Airway epithelial cell (primary cell): ENCODE results near the gene ZNF831. TPM values are rescaled to one million over a fixed set of nuclear protein-coding genes. Genes with fewer than 3 reads are reported as not detected.

Experiments used
- total RNA-seq: library from RNA; depleted of rRNA; stranded (reverse); fragments of >200 nt; gene quantifications from 2 replicates; pipeline ENCODE4 v1.2.3, GENCODE V29; 2015

ZNF831 gene
- total RNA-seq, result not detected in 2 replicates

GRCh38 chr20:59163631-59164530, at the start of gene ZNF831:
TSS of gene ZNF831 (plus strand) at chr20:59163821. CDS start at chr20:59191020, 27,199 bp downstream.

DNA sequence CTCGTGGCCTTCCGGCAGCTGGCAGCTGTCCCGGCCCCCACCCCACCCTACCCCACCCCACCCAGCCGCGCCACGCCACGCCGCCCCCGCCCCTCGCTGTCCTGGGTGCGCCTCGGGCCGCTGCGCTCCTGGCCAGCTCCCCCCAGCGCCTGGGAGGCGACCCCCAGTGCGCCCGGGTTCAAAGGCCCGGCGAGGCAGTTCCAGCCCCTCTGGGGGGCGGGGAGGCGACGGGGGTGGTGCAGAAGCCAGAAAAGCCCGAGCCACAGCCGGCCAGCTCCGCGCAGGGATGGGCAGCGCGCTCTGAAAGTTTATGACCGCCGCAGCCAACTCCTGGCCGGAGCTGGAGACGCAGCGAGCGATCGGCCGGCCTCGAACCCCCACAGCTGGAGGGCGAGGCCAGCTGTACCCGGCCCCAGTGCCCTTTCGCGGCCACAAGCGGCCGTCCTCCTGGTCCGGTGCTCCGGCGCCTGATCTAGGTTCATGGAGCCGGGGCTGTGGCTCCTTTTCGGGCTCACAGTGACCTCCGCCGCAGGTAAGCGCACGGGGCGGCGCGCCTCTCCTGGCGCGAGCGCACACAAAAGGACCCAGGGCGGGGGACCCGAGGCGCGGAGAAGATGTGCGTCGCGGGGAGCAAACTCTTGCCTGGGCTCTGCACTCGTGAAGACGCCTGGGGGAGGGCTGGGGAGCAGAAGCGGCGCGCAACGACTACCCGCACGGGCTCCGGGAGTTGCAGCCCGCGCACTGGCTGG, 136.9 kb downstream of the ZNF831 start, which contains the start of gene EDN3:
TSS of gene EDN3 (plus strand) at position 279 of the 749 bp plus-strand sequence. CDS start at position 481, 202 bp downstream.

Other genes starting within 250 kb of the ZNF831 start
- 65.1 and 71.0 TPM in 2 replicates for gene NELFCD, start 182.6 kb upstream of the ZNF831 start, total RNA-seq
- 57.8 and 68.0 TPM in 2 replicates for gene CTSZ, start 156.6 kb upstream of the ZNF831 start, total RNA-seq
- gene TUBB1, start 144.4 kb upstream of the ZNF831 start, total RNA-seq, result not detected in 2 replicates
- gene ATP5F1E, start 131.5 kb upstream of the ZNF831 start, total RNA-seq, result 33.7 and 39.6 TPM in 2 replicates
- gene PRELID3B, start 121.0 kb upstream of the ZNF831 start, total RNA-seq, result 61.7 and 62.6 TPM in 2 replicates
- gene EDN3, start 136.8 kb downstream of the ZNF831 start, total RNA-seq, result not detected in 2 replicates